ENCODE results near the gene SSPN.

GRCh38 chr12:26278666-26279065, 83.3 kb downstream of the SSPN start:
- TF ChIP-seq POLR2A (IDR thresholded peaks at IDR 0.05) (no peak), CTCF (IDR thresholded peaks at IDR 0.05) (no peak)
